ENCODE data around the gene SUSD2. TPM values are rescaled to one million over a fixed set of nuclear protein-coding genes. Genes with fewer than 3 reads are reported as not detected.

SUSD2 gene
- total and polyA plus RNA-seq, 4 donors, result 0.14 to 2.5 (median 0.52) TPM

DNA sequence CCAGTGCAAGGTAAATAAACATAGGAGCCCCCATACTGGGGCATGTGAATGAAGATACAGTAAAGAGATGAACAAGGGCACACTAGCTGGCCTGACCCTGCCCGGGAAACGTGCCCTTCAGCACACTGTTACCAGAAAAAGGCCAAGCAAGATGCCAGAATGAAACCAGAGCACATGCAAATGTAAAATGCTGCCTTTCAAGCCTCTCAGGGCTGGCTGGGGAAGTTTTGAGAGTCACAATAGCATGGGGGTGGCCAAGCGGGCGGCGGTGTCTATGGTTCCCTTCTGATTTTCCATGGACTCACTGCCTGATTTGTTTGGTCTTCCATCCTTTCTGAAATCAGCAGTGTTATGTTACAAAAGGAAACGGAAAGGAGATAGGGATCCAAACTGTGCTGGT is 18.9 kb upstream of the SUSD2 start:
- DNase-seq (ENCODE audit: low spot score), result no peak
- H3K9ac ChIP-seq (ENCODE audit: low read depth in 1 of 2, low read length in 2 of 2), result no peak overlapping the region
- TF ChIP-seq, protein P1, sequence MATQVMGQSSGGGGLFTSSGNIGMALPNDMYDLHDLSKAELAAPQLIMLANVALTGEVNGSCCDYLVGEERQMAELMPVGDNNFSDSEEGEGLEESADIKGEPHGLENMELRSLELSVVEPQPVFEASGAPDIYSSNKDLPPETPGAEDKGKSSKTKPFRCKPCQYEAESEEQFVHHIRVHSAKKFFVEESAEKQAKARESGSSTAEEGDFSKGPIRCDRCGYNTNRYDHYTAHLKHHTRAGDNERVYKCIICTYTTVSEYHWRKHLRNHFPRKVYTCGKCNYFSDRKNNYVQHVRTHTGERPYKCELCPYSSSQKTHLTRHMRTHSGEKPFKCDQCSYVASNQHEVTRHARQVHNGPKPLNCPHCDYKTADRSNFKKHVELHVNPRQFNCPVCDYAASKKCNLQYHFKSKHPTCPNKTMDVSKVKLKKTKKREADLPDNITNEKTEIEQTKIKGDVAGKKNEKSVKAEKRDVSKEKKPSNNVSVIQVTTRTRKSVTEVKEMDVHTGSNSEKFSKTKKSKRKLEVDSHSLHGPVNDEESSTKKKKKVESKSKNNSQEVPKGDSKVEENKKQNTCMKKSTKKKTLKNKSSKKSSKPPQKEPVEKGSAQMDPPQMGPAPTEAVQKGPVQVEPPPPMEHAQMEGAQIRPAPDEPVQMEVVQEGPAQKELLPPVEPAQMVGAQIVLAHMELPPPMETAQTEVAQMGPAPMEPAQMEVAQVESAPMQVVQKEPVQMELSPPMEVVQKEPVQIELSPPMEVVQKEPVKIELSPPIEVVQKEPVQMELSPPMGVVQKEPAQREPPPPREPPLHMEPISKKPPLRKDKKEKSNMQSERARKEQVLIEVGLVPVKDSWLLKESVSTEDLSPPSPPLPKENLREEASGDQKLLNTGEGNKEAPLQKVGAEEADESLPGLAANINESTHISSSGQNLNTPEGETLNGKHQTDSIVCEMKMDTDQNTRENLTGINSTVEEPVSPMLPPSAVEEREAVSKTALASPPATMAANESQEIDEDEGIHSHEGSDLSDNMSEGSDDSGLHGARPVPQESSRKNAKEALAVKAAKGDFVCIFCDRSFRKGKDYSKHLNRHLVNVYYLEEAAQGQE (IDR thresholded peaks at IDR 0.05), result no peak
- TF ChIP-seq FOXA2 (IDR thresholded peaks at IDR 0.05) (no peak), HNF4A (conservative IDR thresholded peaks at IDR 0.05) (no peak), HNF4G (IDR thresholded peaks at IDR 0.05) (no peak)
- TF ChIP-seq, protein P2, sequence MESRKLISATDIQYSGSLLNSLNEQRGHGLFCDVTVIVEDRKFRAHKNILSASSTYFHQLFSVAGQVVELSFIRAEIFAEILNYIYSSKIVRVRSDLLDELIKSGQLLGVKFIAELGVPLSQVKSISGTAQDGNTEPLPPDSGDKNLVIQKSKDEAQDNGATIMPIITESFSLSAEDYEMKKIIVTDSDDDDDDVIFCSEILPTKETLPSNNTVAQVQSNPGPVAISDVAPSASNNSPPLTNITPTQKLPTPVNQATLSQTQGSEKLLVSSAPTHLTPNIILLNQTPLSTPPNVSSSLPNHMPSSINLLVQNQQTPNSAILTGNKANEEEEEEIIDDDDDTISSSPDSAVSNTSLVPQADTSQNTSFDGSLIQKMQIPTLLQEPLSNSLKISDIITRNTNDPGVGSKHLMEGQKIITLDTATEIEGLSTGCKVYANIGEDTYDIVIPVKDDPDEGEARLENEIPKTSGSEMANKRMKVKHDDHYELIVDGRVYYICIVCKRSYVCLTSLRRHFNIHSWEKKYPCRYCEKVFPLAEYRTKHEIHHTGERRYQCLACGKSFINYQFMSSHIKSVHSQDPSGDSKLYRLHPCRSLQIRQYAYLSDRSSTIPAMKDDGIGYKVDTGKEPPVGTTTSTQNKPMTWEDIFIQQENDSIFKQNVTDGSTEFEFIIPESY (IDR thresholded peaks at IDR 0.05), result no peak
- TF ChIP-seq, protein P3, sequence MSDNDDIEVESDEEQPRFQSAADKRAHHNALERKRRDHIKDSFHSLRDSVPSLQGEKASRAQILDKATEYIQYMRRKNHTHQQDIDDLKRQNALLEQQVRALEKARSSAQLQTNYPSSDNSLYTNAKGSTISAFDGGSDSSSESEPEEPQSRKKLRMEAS (IDR thresholded peaks at IDR 0.05), result no peak
- no peaks in the 10 kb centered on the region for H3K27me3 ChIP-seq (ENCODE audit: control insufficient read depth in 4 of 4, insufficient read depth in 4 of 4, low read length in 3 of 4)
- no peak overlapping the region for H3K4me3 ChIP-seq (ENCODE audit: low read depth in 1 of 3, low read length in 3 of 3)
- no peak overlapping the region for H3K27ac ChIP-seq (ENCODE audit: low read depth in 1 of 2, low read length in 2 of 2)
- no peaks in the 10 kb centered on the region for H3K4me1 ChIP-seq (ENCODE audit: control insufficient read depth in 4 of 4, insufficient read depth in 4 of 4, low read length in 3 of 4)
- WGBS, result 89% methylated on average over 6 of the region's 6 CpGs
- H3K36me3 ChIP-seq (ENCODE audit: control insufficient read depth in 4 of 4, insufficient read depth in 3 of 4, low read depth in 1 of 4, low read length in 3 of 4), result peaks cover 0 to 24% (median under 1%) of the 10 kb centered on the region in 4 donors
- no peaks in the 10 kb centered on the region for H3K9me3 ChIP-seq (ENCODE audit: control insufficient read depth in 4 of 4, low read length in 3 of 4)

DNA sequence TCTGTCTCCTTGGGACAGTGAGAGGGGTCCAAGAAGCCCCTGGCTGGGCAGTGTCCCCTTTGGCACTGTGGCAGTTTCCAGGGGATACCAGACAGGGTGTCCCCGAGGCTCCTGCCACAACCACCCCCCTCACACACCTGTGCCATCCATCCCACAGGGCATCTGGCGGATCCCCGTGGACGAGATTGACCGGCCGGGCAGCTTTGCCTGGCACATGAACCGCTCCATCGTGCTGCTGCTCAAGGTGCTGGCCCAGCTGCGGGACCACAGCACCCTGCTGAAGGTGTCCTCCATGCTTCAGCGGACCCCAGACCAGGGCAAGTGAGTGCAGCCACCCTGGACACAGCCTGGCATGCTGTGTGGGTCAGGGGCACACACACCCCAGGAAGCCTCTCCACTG is 17.0 kb upstream of the SUSD2 start:
- WGBS, result 95% methylated on average over 10 of the region's 10 CpGs
- Histone ChIP-seq H3K27ac (ENCODE audit: low read depth in 1 of 2, low read length in 2 of 2) (no peak overlapping the region), H3K4me1 (ENCODE audit: control insufficient read depth in 4 of 4, insufficient read depth in 4 of 4, low read length in 3 of 4) (no peaks in the 10 kb centered on the region), H3K4me3 (ENCODE audit: low read depth in 1 of 3, low read length in 3 of 3) (no peak overlapping the region), H3K36me3 (ENCODE audit: control insufficient read depth in 4 of 4, insufficient read depth in 3 of 4, low read depth in 1 of 4, low read length in 3 of 4) (peaks cover 0 to 30% (median 2%) of the 10 kb centered on the region in 4 donors), H3K9me3 (ENCODE audit: control insufficient read depth in 4 of 4, low read length in 3 of 4) (no peaks in the 10 kb centered on the region), H3K27me3 (ENCODE audit: control insufficient read depth in 4 of 4, insufficient read depth in 4 of 4, low read length in 3 of 4) (no peaks in the 10 kb centered on the region), H3K9ac (ENCODE audit: low read depth in 1 of 2, low read length in 2 of 2) (no peak overlapping the region)
- DNase-seq (ENCODE audit: low spot score), result no peak
- TF ChIP-seq EGR1 (IDR thresholded peaks at IDR 0.05; ENCODE audit: low read depth in 2 of 2), result no peak
- TF ChIP-seq HNF4G (IDR thresholded peaks at IDR 0.05), result no peak
- TF ChIP-seq FOXA2 (IDR thresholded peaks at IDR 0.05), result no peak
- TF ChIP-seq, protein P4, sequence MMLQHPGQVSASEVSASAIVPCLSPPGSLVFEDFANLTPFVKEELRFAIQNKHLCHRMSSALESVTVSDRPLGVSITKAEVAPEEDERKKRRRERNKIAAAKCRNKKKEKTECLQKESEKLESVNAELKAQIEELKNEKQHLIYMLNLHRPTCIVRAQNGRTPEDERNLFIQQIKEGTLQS (IDR thresholded peaks at IDR 0.05), result no peak
- TF ChIP-seq HNF4A (conservative IDR thresholded peaks at IDR 0.05), result no peak

DNA sequence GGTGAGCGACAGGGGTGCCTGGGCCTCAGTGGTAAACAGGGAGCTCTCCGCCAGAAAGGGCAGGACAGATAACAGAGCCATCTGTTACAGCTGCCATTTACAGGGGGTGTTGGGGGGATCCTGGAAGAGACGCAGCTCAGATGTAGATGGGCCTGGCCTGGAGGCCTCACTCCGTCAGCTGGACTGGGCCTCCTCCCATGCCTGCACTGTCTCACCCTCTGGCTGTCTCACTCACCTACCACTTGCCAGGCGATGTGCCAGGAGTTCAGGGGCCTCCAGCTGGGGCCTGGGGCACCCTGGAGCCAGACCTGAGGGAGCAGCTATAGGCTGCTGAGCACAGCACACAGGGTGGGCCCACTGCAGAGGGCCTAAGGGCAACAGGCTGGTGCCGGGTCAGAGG is 16.3 kb upstream of the SUSD2 start:
- Histone ChIP-seq H3K27me3 (ENCODE audit: control insufficient read depth in 4 of 4, insufficient read depth in 4 of 4, low read length in 3 of 4) (no peaks in the 10 kb centered on the region), H3K9ac (ENCODE audit: low read depth in 1 of 2, low read length in 2 of 2) (no peak overlapping the region), H3K36me3 (ENCODE audit: control insufficient read depth in 4 of 4, insufficient read depth in 3 of 4, low read depth in 1 of 4, low read length in 3 of 4) (peaks cover 0 to 30% (median 2%) of the 10 kb centered on the region in 4 donors), H3K4me1 (ENCODE audit: control insufficient read depth in 4 of 4, insufficient read depth in 4 of 4, low read length in 3 of 4) (no peaks in the 10 kb centered on the region), H3K4me3 (ENCODE audit: low read depth in 1 of 3, low read length in 3 of 3) (no peak overlapping the region), H3K27ac (ENCODE audit: low read depth in 1 of 2, low read length in 2 of 2) (no peak overlapping the region), H3K9me3 (ENCODE audit: control insufficient read depth in 4 of 4, low read length in 3 of 4) (no peaks in the 10 kb centered on the region)
- WGBS, result 96% methylated on average over 6 of the region's 6 CpGs
- no peak for DNase-seq (ENCODE audit: low spot score)
- TF ChIP-seq, protein P3 (IDR thresholded peaks at IDR 0.05), result no peak
- TF ChIP-seq RAD21 (IDR thresholded peaks at IDR 0.05) (no peak), FOXA1 (IDR thresholded peaks at IDR 0.05) (no peak), JUND (IDR thresholded peaks at IDR 0.05) (no peak), NR2F2 (IDR thresholded peaks at IDR 0.05) (no peak), GABPA (IDR thresholded peaks at IDR 0.05 in 1 of 2, conservative IDR thresholded peaks at IDR 0.05 in 1 of 2) (no peak), SP1 (IDR thresholded peaks at IDR 0.05) (no peak), EGR1 (IDR thresholded peaks at IDR 0.05; ENCODE audit: low read depth in 2 of 2) (no peak), TAF1 (conservative IDR thresholded peaks at IDR 0.05) (no peak), HNF4G (IDR thresholded peaks at IDR 0.05) (no peak), YY1 (IDR thresholded peaks at IDR 0.05) (no peak), RXRA (IDR thresholded peaks at IDR 0.05) (no peak), FOXA2 (IDR thresholded peaks at IDR 0.05) (no peak)
- TF ChIP-seq, protein P1 (IDR thresholded peaks at IDR 0.05), result no peak
- TF ChIP-seq, protein P4 (IDR thresholded peaks at IDR 0.05), result no peak
